HepG2 (cell line): ENCODE results near the gene LHPP. TPM values are rescaled to one million over a fixed set of nuclear protein-coding genes. Genes with fewer than 3 reads are reported as not detected.
A peak's percentile ranks its signal among the peaks of the same experiment; 100 is the strongest.

Experiments
- ASH2L ChIP-seq: fragments of 300-600, 200-600 bp; sonication (generic); IDR thresholded peaks from 2 replicates; pipeline ENCODE4 v1.7.0; 2017; ENCODE audit warnings: low read depth, mild to moderate bottlenecking, moderate library complexity, mixed read lengths, low read length; ENCODE audit not compliant: insufficient read length
- ATF4 ChIP-seq, 2 experiments: fragments of 450-650 bp in 1 of 2; sonication (generic) in 1 of 2; formaldehyde crosslinking; IDR thresholded peaks; 2 replicates each; pipeline versions ENCODE4 v1.5.0 to v1.8.0; 2020 to 2022; ENCODE audit warnings: mild to moderate bottlenecking in 1 of 2, missing genetic modification reagents in 1 of 2
- CEBPG ChIP-seq: IDR thresholded peaks from 2 replicates; pipeline ENCODE4 v1.6.1; 2016
- EHMT2 ChIP-seq: fragments of 200-600 bp; sonication (generic); IDR thresholded peaks from 2 replicates; pipeline ENCODE4 v1.7.0; 2017; ENCODE audit warnings: antibody characterized with exemption, low read depth, low read length, borderline replicate concordance
- KAT7 ChIP-seq: IDR thresholded peaks from 2 replicates; pipeline ENCODE4 v1.6.1; 2018; ENCODE audit warnings: borderline replicate concordance, missing compliant biosample characterization
- LCORL ChIP-seq, 2 experiments: fragments of 450-650 bp in 1 of 2; sonication (generic) in 1 of 2; formaldehyde crosslinking in 1 of 2; IDR thresholded peaks; 2 replicates each; pipeline versions ENCODE4 v1.5.0 to v1.6.1; 2017 to 2020; ENCODE audit warnings: antibody characterized with exemption in 1 of 2, missing genetic modification reagents in 1 of 2
- MAX ChIP-seq: IDR thresholded peaks from 2 replicates; pipeline ENCODE4 v1.6.1; 2012; ENCODE audit warnings: inconsistent platforms
- MTA1 ChIP-seq: sonication (generic); formaldehyde crosslinking; IDR thresholded peaks from 2 replicates; pipeline ENCODE4 v1.4.0; 2020; ENCODE audit warnings: missing genetic modification reagents, mild to moderate bottlenecking, borderline replicate concordance
- PHF21A ChIP-seq: sonication (generic); formaldehyde crosslinking; IDR thresholded peaks from 2 replicates; pipeline ENCODE4 v1.5.0; 2020; ENCODE audit warnings: mild to moderate bottlenecking, missing genetic modification reagents
- POGK ChIP-seq: sonication (generic); formaldehyde crosslinking; conservative IDR thresholded peaks from 2 replicates; pipeline ENCODE4 v1.8.0; 2022; ENCODE audit warnings: mild to moderate bottlenecking, moderate library complexity, missing genetic modification reagents
- RBM22 ChIP-seq: fragments of 200-400 bp; formaldehyde crosslinking; optimal IDR thresholded peaks from 2 replicates; pipeline ENCODE3; 2017; ENCODE audit warnings: mild to moderate bottlenecking, low read length, moderate library complexity
- SOX5 ChIP-seq: IDR thresholded peaks from 2 replicates; pipeline ENCODE4 v1.6.1; 2016; ENCODE audit warnings: borderline replicate concordance
- SRSF4 ChIP-seq: fragments of 200-400 bp; formaldehyde crosslinking; IDR thresholded peaks from one replicate; pipeline ENCODE4 v1.6.1; 2018; ENCODE audit warnings: mild to moderate bottlenecking, low read depth, low read length, moderate library complexity; ENCODE audit not compliant: poor library complexity, severe bottlenecking
- ZBTB2 ChIP-seq: sonication (generic); formaldehyde crosslinking; IDR thresholded peaks from 2 replicates; pipeline ENCODE4 v1.8.0; 2022; ENCODE audit warnings: low read depth, missing genetic modification reagents
- ZFX ChIP-seq: sonication (generic); formaldehyde crosslinking; IDR thresholded peaks from 2 replicates; pipeline ENCODE4 v1.4.0; 2020; ENCODE audit warnings: mild to moderate bottlenecking, low read depth, missing genetic modification reagents, moderate library complexity
- ZGPAT ChIP-seq: IDR thresholded peaks from 2 replicates; pipeline ENCODE4 v1.6.1; 2016; ENCODE audit warnings: mild to moderate bottlenecking
- ZNF180 ChIP-seq: sonication (generic); formaldehyde crosslinking; IDR thresholded peaks from 2 replicates; pipeline ENCODE4 v1.4.0; 2020; ENCODE audit warnings: low read depth, missing genetic modification reagents, borderline replicate concordance
- ZNF207 ChIP-seq: fragments of 450-650 bp; IDR thresholded peaks from 2 replicates; pipeline ENCODE4 v1.6.1; 2016; ENCODE audit warnings: antibody characterized with exemption, borderline replicate concordance
- ZNF263 ChIP-seq: sonication (generic); formaldehyde crosslinking; IDR thresholded peaks from 2 replicates; pipeline ENCODE4 v1.4.0; 2020; ENCODE audit warnings: missing genetic modification reagents
- ZNF510 ChIP-seq: sonication (generic); formaldehyde crosslinking; IDR thresholded peaks from 2 replicates; pipeline ENCODE4 v1.4.0; 2020; ENCODE audit warnings: low read depth, mild to moderate bottlenecking, missing genetic modification reagents
- ZNF564 ChIP-seq: sonication (generic); formaldehyde crosslinking; IDR thresholded peaks from 2 replicates; pipeline ENCODE4 v1.8.1; 2023; ENCODE audit warnings: mild to moderate bottlenecking, missing genetic modification reagents
- ZNF788 ChIP-seq: sonication (generic); formaldehyde crosslinking; IDR thresholded peaks from 2 replicates; pipeline ENCODE4 v1.5.0; 2020; ENCODE audit warnings: mild to moderate bottlenecking, missing genetic modification reagents, borderline replicate concordance
- ZSCAN20 ChIP-seq: sonication (generic); formaldehyde crosslinking; IDR thresholded peaks from 2 replicates; pipeline ENCODE4 v1.4.0; 2020; ENCODE audit warnings: missing genetic modification reagents, mild to moderate bottlenecking, borderline replicate concordance
- ZSCAN29 ChIP-seq: sonication (generic); formaldehyde crosslinking; conservative IDR thresholded peaks from 2 replicates; pipeline ENCODE4 v1.4.0; 2020; ENCODE audit warnings: mild to moderate bottlenecking, missing genetic modification reagents
- polyA plus RNA-seq, 8 experiments: library from polyadenylated mRNA; depleted of rRNA in 3 of 8; stranded (reverse) in 7 of 8; unstranded in 1 of 8; fragments of >200 nt; fragmentation: Illumina TruSeq in 4 of 8; extraction: Trizol in 4 of 8; gene quantifications; 2 replicates each; pipeline versions ENCODE4 v1.2.1 to v1.2.3, GENCODE V29; 2011 to 2016; ENCODE audit warnings: low read depth in 4 of 8, missing spikeins in 1 of 8, mixed read lengths in 1 of 8; ENCODE audit not compliant: insufficient read depth in 1 of 8
- total RNA-seq, 5 experiments: library from RNA; depleted of rRNA; stranded (reverse); fragments of >200 nt; fragmentation: Illumina TruSeq; extraction: Trizol; gene quantifications; 2 replicates each; pipeline ENCODE4 v1.2.3, GENCODE V29; 2016; ENCODE audit warnings: low read depth in 1 of 5

The LHPP gene
- total and polyA plus RNA-seq, 2 of the 13 experiments (the other 11 are each of a cell fraction or from before 2014, with no cell fraction given), result 5.2 to 13.1 TPM

GRCh38 chr10:124589491-124590041 is 127.9 kb downstream of the LHPP start (continued):
- 0 out of 2 replicates have a peak, but pooled peaks have one; percentile 24 for TF ChIP-seq ZGPAT
- TF ChIP-seq SRSF4, result no peak
- TF ChIP-seq ASH2L, result peak; percentile 36
- TF ChIP-seq SOX5 (CRISPR knock-in tag), result peak; percentile 17; the same call in 1 of the 2 replicates
- no peak for TF ChIP-seq ZNF207
- peak; percentile 32; the same call in 1 of the 2 replicates for TF ChIP-seq CEBPG (CRISPR knock-in tag)
- 0 out of 2 replicates have a peak, but pooled peaks have one; percentile 24 for TF ChIP-seq POGK (CRISPR knock-in tag)
- no peak for TF ChIP-seq ZBTB2 (CRISPR knock-in tag)
- no peak for TF ChIP-seq LCORL (IDR thresholded peaks at IDR 0.05)
- peak; percentile 46; the same call in 1 of the 2 replicates for TF ChIP-seq LCORL (CRISPR knock-in tag; IDR thresholded peaks at IDR 0.05)
- peak; percentile 44; the same call in 1 of the 2 replicates for TF ChIP-seq ZNF564 (CRISPR knock-in tag)
- TF ChIP-seq ZSCAN20 (CRISPR knock-in tag), result no peak
- peak in 1 of 2 experiments; percentile 37; a peak in 1 of 4 replicates for TF ChIP-seq ATF4 (CRISPR knock-in tag; IDR thresholded peaks at IDR 0.05)
- TF ChIP-seq ZNF510, result no peak
- no peak for TF ChIP-seq EHMT2
- TF ChIP-seq ZNF263 (CRISPR knock-in tag), result peak; percentile 71
- 0 out of 2 replicates have a peak, but pooled peaks have one; percentile 26 for TF ChIP-seq ZNF788
- TF ChIP-seq ZNF180 (CRISPR knock-in tag), result no peak
- peak; percentile 23; the same call in 1 of the 2 replicates for TF ChIP-seq MTA1 (CRISPR knock-in tag)
- TF ChIP-seq KAT7 (CRISPR knock-in tag), result 0 out of 2 replicates have a peak, but pooled peaks have one; percentile 30
- peak; percentile 62; the same call in 1 of the 2 replicates for TF ChIP-seq ZFX (CRISPR knock-in tag)
- TF ChIP-seq ZSCAN29 (CRISPR knock-in tag), result no peak
- TF ChIP-seq RBM22, result no peak
- no peak; the same call in 1 of the 2 replicates for TF ChIP-seq MAX
- no peak for TF ChIP-seq PHF21A
